SJCRH30 (cell line): ENCODE data around the gene SHB. TPM values are rescaled to one million over a fixed set of nuclear protein-coding genes. Genes with fewer than 3 reads are reported as not detected.
"Not testable (repeated sequence)": the region's sequence is repeated elsewhere in the genome, so short reads cannot be mapped to it uniquely, and the experiment has no call there.

Experiments used
- DNase-seq, 2 experiments: peaks; one replicate each; pipeline ENCODE4 v3.0.0-alpha.2; 2015 to 2020
- H3K27ac ChIP-seq: fragments of 250-450 bp; sonication (Bioruptor Pico); 2 replicates; pipeline ENCODE4 v1.5.1; 2020; ENCODE audit warnings: mild to moderate bottlenecking, moderate library complexity
- H3K27me3 ChIP-seq: fragments of 250-450 bp; sonication (Bioruptor Pico); 2 replicates; pipeline ENCODE4 v1.5.1; 2020; ENCODE audit warnings: mild to moderate bottlenecking, moderate library complexity
- H3K36me3 ChIP-seq: fragments of 250-450 bp; sonication (Bioruptor Pico); 2 replicates; pipeline ENCODE4 v1.5.1; 2020; ENCODE audit warnings: mild to moderate bottlenecking, moderate library complexity
- H3K4me1 ChIP-seq: fragments of 250-450 bp; sonication (Bioruptor Pico); 2 replicates; pipeline ENCODE4 v1.5.1; 2020; ENCODE audit warnings: mild to moderate bottlenecking, moderate library complexity
- H3K4me3 ChIP-seq: fragments of 250-450 bp; sonication (Bioruptor Pico); 2 replicates; pipeline ENCODE4 v1.5.1; 2020; ENCODE audit warnings: mild to moderate bottlenecking, moderate library complexity
- H3K9me3 ChIP-seq: fragments of 250-450 bp; sonication (Bioruptor Pico); replicated peaks from 2 replicates; pipeline ENCODE4 v1.5.1; 2020; ENCODE audit warnings: mild to moderate bottlenecking, moderate library complexity
- total RNA-seq: library from RNA; depleted of rRNA; stranded (reverse); fragments of >200 nt; shearing (Covaris generic); gene quantifications from 2 replicates; pipeline ENCODE4 v1.2.3, GENCODE V29; 2014

The SHB gene
- total RNA-seq, 1 experiment from 2014 or later, result 14.9 TPM

GRCh38 chr9:38045939-38046338, 23.1 kb downstream of the SHB start:
- not testable (repeated sequence) for H3K27me3 ChIP-seq, DNase-seq, H3K4me3 ChIP-seq, H3K9me3 ChIP-seq, H3K36me3 ChIP-seq
- peak overlapping the region; percentile 81; the same call in 1 of the 2 replicates for H3K27ac ChIP-seq
- H3K4me1 ChIP-seq, result peaks cover 30% of the 10 kb centered on the region

GRCh38 chr9:38044706-38045105, 24.3 kb downstream of the SHB start:
- H3K27me3 ChIP-seq, result no peaks in the 10 kb centered on the region
- H3K9me3 ChIP-seq, result no peaks in the 10 kb centered on the region
- peaks cover 34% of the 10 kb centered on the region for H3K4me1 ChIP-seq
- no peaks in the 10 kb centered on the region for H3K36me3 ChIP-seq
- H3K27ac ChIP-seq, result no peak overlapping the region
- H3K4me3 ChIP-seq, result no peak overlapping the region
- DNase-seq, result no peak

DNA sequence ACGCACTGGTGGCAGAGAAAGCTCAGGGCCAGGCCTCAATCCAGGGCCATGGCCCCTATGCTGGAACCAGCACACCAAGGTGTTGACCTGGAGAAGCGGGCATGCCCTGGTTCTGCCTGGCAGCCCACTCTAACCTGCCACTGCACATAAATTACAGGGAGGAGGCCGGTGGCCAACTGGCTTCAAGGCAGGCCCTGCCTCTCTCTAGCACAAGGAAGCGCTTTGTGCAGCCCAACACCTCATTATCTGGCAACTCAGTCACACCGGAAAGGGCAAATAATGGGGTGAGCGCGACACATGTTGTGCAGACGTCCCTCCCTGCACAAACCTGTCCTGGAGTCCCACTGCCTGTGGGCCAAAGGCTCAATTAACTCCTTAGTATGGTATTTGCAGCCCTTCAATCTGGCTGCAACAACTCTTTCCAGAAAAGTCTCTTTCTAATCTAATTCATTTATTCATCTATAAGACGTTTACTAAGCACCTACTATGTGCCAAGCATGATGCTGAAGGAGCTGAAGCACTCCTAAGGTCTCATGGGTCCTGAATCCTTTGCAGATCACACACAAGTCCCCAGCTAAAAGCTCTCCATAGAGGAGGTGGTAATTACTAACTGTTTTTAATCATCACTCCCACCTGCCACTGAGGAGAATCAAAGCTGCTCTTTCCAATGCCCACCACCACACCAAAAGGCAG, 24.9 kb downstream of the SHB start:
- Histone ChIP-seq H3K36me3 (no peaks in the 10 kb centered on the region), H3K27ac (no peak overlapping the region), H3K27me3 (no peaks in the 10 kb centered on the region), H3K4me1 (peaks cover 40% of the 10 kb centered on the region), H3K4me3 (no peak overlapping the region), H3K9me3 (no peaks in the 10 kb centered on the region)
- DNase-seq, result no peak

GRCh38 chr9:38042626-38043357, 26.2 kb downstream of the SHB start:
- no peak overlapping the region for H3K27ac ChIP-seq
- H3K4me3 ChIP-seq, result no peak overlapping the region
- no peak for DNase-seq
- H3K4me1 ChIP-seq, result peaks cover 45% of the 10 kb centered on the region
- no peaks in the 10 kb centered on the region for H3K36me3 ChIP-seq
- no peaks in the 10 kb centered on the region for H3K27me3 ChIP-seq
- H3K9me3 ChIP-seq, result no peaks in the 10 kb centered on the region

DNA sequence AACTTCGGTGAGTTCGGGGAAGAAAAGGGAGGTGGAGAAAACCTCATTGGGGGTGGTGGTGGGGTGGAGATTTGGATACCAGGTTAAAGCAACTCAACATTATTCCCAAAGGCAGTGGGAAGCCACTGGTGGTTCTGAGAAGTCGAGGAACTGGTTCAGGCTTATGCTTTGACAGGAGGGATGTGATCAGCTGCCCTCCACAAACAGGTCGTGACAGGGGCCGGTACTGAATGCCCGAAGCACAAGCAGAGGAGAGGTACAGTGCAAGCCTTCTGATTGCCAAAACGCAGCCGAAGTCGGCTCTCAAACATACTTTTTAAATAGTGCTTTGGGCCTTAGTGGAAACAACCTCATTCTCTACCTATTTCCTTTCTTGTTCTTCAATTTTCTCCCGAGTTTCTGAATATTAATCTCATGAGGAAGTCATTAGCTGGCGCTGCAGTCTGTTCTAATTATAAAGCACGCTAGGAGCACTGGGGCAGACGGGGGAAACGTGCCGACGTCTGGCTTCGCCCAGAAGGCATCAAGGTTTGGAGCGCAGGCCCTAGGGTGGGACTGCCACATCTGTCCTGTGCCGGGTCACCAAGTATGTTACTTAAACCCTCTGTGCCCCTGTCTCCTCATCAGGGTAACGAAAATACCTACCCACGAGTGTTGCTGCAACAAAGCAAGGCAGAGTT, 27.3 kb downstream of the SHB start:
- no peak for DNase-seq
- peaks cover 37% of the 10 kb centered on the region for H3K4me1 ChIP-seq
- H3K9me3 ChIP-seq, result no peaks in the 10 kb centered on the region
- H3K27me3 ChIP-seq, result no peaks in the 10 kb centered on the region
- H3K27ac ChIP-seq, result no peak overlapping the region
- no peak overlapping the region for H3K4me3 ChIP-seq
- H3K36me3 ChIP-seq, result no peaks in the 10 kb centered on the region

- Histone ChIP-seq H3K4me3 (no peak overlapping the region), H3K27me3 (no peaks in the 10 kb centered on the region), H3K4me1 (peaks cover 25% of the 10 kb centered on the region), H3K9me3 (no peaks in the 10 kb centered on the region), H3K27ac (no peak overlapping the region; the same call in 1 of the 2 replicates), H3K36me3 (no peaks in the 10 kb centered on the region)
- DNase-seq, result no peak
Measured at GRCh38 chr9:38039907-38040682, 28.9 kb downstream of the SHB start.

DNA sequence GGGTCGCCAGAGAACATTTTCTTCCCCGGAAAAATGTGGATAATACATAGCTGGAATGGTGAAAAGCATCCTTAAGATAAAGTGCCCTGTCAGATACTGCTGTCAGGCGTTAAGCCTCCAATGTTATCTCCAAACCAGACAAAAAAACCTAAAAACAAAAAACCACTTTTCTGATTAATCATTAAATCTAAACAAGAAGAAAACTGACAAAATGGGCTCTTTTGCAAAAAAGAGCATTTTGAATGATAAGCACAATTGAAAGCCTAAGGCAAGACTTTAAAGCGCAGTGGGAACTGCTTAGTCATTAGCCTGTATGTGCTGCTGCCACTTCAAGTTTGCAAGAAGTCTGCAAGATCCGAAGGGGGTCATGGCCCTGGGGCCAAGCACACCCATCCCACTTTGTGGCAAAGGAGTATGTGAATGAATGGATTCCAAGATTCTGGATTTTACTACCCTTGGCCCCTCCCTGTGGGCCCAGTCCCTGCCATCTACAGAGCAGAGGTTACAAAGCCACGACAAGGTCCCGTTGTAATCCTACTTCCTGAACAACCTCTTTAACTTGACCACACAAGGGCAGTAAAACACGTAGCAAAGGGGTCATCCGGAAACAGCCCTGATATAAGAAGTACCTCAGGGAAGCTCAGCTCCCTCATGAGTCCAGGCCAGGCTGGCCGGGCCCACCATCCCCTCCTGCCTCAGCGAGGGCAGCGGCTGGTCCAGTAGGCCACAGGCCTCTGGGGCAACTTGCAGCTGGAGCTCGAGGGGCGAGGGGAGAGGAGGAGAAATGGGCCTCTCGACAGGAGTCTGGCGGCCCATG, 29.7 kb downstream of the SHB start:
- Histone ChIP-seq H3K4me1 (peaks cover 25% of the 10 kb centered on the region), H3K9me3 (no peaks in the 10 kb centered on the region), H3K27me3 (no peaks in the 10 kb centered on the region), H3K27ac (no peak overlapping the region; the same call in 1 of the 2 replicates), H3K4me3 (no peak overlapping the region), H3K36me3 (no peaks in the 10 kb centered on the region)
- DNase-seq, result peak in 1 of 2 experiments; percentile 41

DNA sequence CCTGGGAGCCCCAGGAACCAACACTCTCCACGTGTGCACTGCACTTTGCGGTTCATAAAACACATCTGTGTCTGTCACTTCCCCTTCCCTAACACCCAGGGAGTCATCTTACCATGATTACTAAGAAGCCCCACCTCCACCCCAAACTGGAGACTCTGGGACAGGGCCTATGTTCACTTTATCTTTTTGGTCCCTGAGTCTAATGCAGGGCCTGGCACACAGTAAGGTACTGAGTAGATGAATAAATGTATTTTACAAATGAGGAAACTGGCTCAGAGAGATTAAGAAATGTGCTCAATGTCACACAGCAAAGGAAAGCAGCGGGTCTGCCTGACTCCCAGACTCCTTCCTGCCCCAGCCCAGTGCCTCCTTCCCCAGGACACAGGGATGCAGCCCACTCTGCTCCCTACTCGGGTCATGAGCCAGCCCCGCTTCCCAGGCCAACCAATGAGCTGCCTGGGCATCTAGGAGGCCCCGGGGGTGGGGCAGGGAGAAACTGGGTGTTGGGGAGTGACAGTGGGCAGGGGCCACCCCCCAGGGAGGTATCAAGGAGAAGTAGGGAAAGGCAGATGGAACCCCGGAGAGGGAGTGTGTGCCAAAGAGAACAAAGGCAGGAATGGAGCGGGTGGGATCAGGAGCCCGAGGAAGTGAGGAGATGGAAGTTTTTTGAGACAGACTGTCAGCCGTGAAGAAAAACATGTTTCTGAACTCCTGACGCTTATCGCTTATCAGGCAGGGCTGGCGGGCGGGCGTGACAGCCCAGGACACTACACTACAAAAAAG, 30.5 kb downstream of the SHB start:
- Histone ChIP-seq H3K27ac (peak overlapping the region; percentile 23; the same call in 1 of the 2 replicates), H3K36me3 (no peaks in the 10 kb centered on the region), H3K4me1 (peaks cover 25% of the 10 kb centered on the region), H3K9me3 (no peaks in the 10 kb centered on the region), H3K27me3 (no peaks in the 10 kb centered on the region), H3K4me3 (no peak overlapping the region)
- peak in 1 of 2 experiments; percentile 63 for DNase-seq

GRCh38 chr9:38037981-38038306, 31.1 kb downstream of the SHB start:
- Histone ChIP-seq H3K27me3 (no peaks in the 10 kb centered on the region), H3K4me3 (no peak overlapping the region), H3K36me3 (no peaks in the 10 kb centered on the region), H3K9me3 (no peaks in the 10 kb centered on the region), H3K27ac (peak overlapping the region; percentile 23; the same call in 1 of the 2 replicates), H3K4me1 (peaks cover 25% of the 10 kb centered on the region)
- DNase-seq, result no peak

DNA sequence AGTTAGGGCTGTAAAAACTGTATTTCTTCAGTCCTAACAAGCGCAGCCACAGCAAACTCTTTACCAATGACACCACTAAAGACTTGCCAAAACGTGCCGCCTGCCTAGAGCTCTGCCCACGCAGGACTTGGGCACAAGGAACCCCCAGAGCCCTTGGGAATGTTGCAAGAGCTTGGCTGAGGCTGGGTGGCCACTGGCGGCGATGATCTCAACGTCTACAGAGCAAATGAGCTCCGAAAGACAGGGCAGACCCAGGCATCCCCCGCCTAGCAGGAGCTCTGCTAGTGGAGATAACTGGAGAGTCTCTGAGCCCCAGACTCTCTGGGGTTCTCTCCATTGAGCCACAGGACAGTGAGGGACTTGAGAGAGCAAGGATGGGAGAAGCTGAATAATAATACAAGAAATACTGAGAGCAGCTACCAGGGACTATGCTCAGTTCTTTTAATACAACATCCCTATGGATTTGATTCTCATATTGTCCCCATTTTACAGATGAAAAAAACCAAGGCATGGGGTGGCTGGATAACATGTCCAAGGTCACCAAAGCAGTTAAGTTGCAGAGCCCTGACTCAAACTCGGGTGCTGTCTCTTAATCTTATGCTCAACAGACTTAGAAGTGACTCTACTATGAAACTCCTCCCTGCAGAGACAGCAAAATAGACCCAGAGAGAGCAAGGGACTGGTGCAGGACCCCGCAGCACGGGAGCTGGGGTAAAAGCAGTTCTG, 32.5 kb downstream of the SHB start:
- DNase-seq, result no peak
- Histone ChIP-seq H3K27ac (no peak overlapping the region), H3K27me3 (no peaks in the 10 kb centered on the region), H3K4me3 (no peak overlapping the region), H3K4me1 (peaks cover 25% of the 10 kb centered on the region), H3K36me3 (no peaks in the 10 kb centered on the region), H3K9me3 (no peaks in the 10 kb centered on the region)

GRCh38 chr9:38035873-38036272, 33.2 kb downstream of the SHB start:
- Histone ChIP-seq H3K27ac (no peak overlapping the region), H3K36me3 (no peaks in the 10 kb centered on the region), H3K9me3 (no peaks in the 10 kb centered on the region), H3K4me3 (no peak overlapping the region), H3K27me3 (no peaks in the 10 kb centered on the region), H3K4me1 (peaks cover 25% of the 10 kb centered on the region)
- DNase-seq, result peak in 1 of 2 experiments; percentile 36

- H3K4me1 ChIP-seq, result peaks cover 24% of the 10 kb centered on the region
- no peak for DNase-seq
- H3K36me3 ChIP-seq, result no peaks in the 10 kb centered on the region
- no peaks in the 10 kb centered on the region for H3K27me3 ChIP-seq
- H3K27ac ChIP-seq, result no peak overlapping the region
- no peak overlapping the region for H3K4me3 ChIP-seq
- H3K9me3 ChIP-seq, result no peaks in the 10 kb centered on the region
Measured at GRCh38 chr9:38033941-38034340, 35.1 kb downstream of the SHB start.
